ENCODE data around the gene TUNAR.

- no peak for TF ChIP-seq ELK1 (IDR thresholded peaks at IDR 0.05; ENCODE audit: borderline replicate concordance, low read depth, low read length)
- TF ChIP-seq POLR2A (IDR thresholded peaks at IDR 0.05; ENCODE audit: low read depth, low read length), result no peak
- TF ChIP-seq CTCF (conservative IDR thresholded peaks at IDR 0.05; ENCODE audit: low read depth, low read length), result no peak
- no peak for TF ChIP-seq CEBPB (IDR thresholded peaks at IDR 0.05; ENCODE audit: low read depth, low read length)
- TF ChIP-seq MXI1 (IDR thresholded peaks at IDR 0.05; ENCODE audit: borderline replicate concordance, low read depth, low read length), result no peak
- no peak for TF ChIP-seq RCOR1 (IDR thresholded peaks at IDR 0.05; ENCODE audit: insufficient replicate concordance, low read length)
- TF ChIP-seq RFX5 (IDR thresholded peaks at IDR 0.05; ENCODE audit: low read depth, low read length), result no peak
Measured at GRCh38 chr14:95886366-95887056, 9.9 kb downstream of the TUNAR start.
